Transverse colon (tissue), 4 donors: ENCODE measurements around the gene DST. TPM values are rescaled to one million over a fixed set of nuclear protein-coding genes. Genes with fewer than 3 reads are reported as not detected.
A peak's percentile ranks its signal among the peaks of the same experiment; 100 is the strongest.

Source experiments
- DNase-seq: peaks from one replicate; pipeline ENCODE4 v3.0.0-alpha.2; 2019
- H3K27ac ChIP-seq, 4 donors: fragments of 200-600 bp; sonication (generic); 2 replicates each; pipeline ENCODE4 v1.5.1; 2016 to 2018; ENCODE audit warnings: inconsistent platforms in 4 of 4
- H3K27me3 ChIP-seq: fragments of 200-600 bp; sonication (generic); 2 replicates; pipeline ENCODE4 v1.5.1; 2017; ENCODE audit warnings: inconsistent platforms
- H3K36me3 ChIP-seq, 4 donors: fragments of 200-600 bp; sonication (generic); 2 replicates each; pipeline ENCODE4 v1.5.1; 2017 to 2019; ENCODE audit warnings: inconsistent platforms in 4 of 4
- H3K4me1 ChIP-seq, 4 donors: fragments of 200-600 bp; sonication (generic); 2 replicates each; pipeline ENCODE4 v1.5.1; 2017 to 2020; ENCODE audit warnings: inconsistent platforms in 4 of 4
- H3K4me3 ChIP-seq, 4 donors: fragments of 200-600 bp; sonication (generic); 1 replicate in 1 of 4; 2 replicates in 3 of 4; pipeline versions ENCODE4 v1.5.1 to v1.6.1; 2017 to 2019; ENCODE audit warnings: inconsistent platforms in 4 of 4
- H3K9me3 ChIP-seq, 2 donors: fragments of 200-600 bp; sonication (generic); 2 replicates each; pipeline ENCODE4 v1.5.1; 2017 to 2019; ENCODE audit warnings: inconsistent platforms in 2 of 2
- EP300 ChIP-seq: sonication (generic); formaldehyde crosslinking; IDR thresholded peaks from one replicate; pipeline ENCODE4 v1.6.1; 2017; ENCODE audit warnings: antibody characterized with exemption, low read depth
- POLR2A ChIP-seq: fragments of 450-650 bp; IDR thresholded peaks from one replicate; pipeline ENCODE4 v1.6.1; 2016; ENCODE audit warnings: antibody characterized with exemption, mild to moderate bottlenecking, moderate library complexity
- POLR2AphosphoS5 ChIP-seq, 3 donors: sonication (generic); formaldehyde crosslinking; IDR thresholded peaks; one replicate each; pipeline ENCODE4 v1.6.1; 2016; ENCODE audit warnings: antibody characterized with exemption in 3 of 3
- WGBS, 2 donors: methylation state at CpG; one replicate each; pipeline ENCODE4 v1.1.5; 2018; ENCODE audit warnings: low coverage in 1 of 2; 5-methylcytosine and 5-hydroxymethylcytosine counted together
- in situ Hi-C, 4 donors: fragments of 200-750 bp; cut with MboI; loops; one replicate each; pipeline versions ENCODE4 v1.15.0 to v1.15.1; 2017; ENCODE audit warnings: low sequenced_read_pairs in 3 of 4, low pct_ligation_motif_present in 1 of 4, low pct_unique_long_range_greater_than_20kb in 1 of 4
- intact Hi-C: fragments of 100-400 bp; cut with DNase I; formaldehyde crosslinking; loops from one replicate; pipeline ENCODE4 v1.15.1; 2023; ENCODE audit warnings: low total_unique reads
- total RNA-seq, 4 donors: library from RNA; depleted of rRNA; stranded (reverse); fragments of >200 nt; gene quantifications; one replicate each; pipeline ENCODE4 v1.1.0, GENCODE V29; 2016
- TF ChIP-seq, protein P1 (sequence below), 5 experiments: fragments of 200-600 bp in 3 of 5; fragments of 450-650 bp in 2 of 5; sonication (generic) in 3 of 5; IDR thresholded peaks; 1 replicate in 2 of 5; 2 replicates in 3 of 5; pipeline ENCODE4 v1.5.1; 2016 to 2017; ENCODE audit warnings: antibody characterized with exemption in 5 of 5, inconsistent platforms in 3 of 5, mild to moderate bottlenecking in 2 of 5, moderate library complexity in 1 of 5

Gene DST
- total RNA-seq, 4 donors from 2014 or later: 280 to 535 (median 428) TPM

DNA sequence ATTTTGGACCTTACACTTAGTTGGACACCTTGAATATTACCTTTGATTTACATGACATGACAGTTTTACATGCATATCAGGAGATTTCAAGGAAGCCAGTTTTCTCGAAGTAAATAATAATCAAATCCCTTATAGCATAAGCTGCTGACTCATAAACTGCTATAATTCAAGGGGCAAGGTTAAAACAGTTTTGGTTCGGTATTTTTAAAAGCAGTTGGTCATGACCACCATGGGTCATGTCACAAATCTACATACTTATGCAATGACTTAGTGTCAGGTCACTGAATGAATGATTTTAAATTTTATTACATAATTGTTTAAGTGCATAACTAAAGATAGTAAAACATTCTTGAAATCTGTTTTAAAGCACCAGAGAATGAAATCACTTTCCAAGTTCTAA lies 158.0 kb downstream of the DST start:
- in situ Hi-C loops: no loop called here
- WGBS, 2 donors: 31 to 55% methylated on average over 2 of the region's 2 CpGs
- Histone ChIP-seq H3K4me1 (peaks cover 0 to 16% (median 3%) of the 10 kb centered on the region in 4 donors), H3K36me3 (peaks cover 0 to 33% (median 9%) of the 10 kb centered on the region in 4 donors), H3K4me3 (no peak overlapping the region), H3K27ac (peak overlapping the region; percentile 14 to 47 (median 26)), H3K9me3 (no peaks in the 10 kb centered on the region), H3K27me3 (no peaks in the 10 kb centered on the region)
- intact Hi-C loops: no loop called here
- TF ChIP-seq POLR2A (no peak), POLR2AphosphoS5 (IDR thresholded peaks at IDR 0.05) (no peak), EP300 (no peak)
- TF ChIP-seq, protein P1, sequence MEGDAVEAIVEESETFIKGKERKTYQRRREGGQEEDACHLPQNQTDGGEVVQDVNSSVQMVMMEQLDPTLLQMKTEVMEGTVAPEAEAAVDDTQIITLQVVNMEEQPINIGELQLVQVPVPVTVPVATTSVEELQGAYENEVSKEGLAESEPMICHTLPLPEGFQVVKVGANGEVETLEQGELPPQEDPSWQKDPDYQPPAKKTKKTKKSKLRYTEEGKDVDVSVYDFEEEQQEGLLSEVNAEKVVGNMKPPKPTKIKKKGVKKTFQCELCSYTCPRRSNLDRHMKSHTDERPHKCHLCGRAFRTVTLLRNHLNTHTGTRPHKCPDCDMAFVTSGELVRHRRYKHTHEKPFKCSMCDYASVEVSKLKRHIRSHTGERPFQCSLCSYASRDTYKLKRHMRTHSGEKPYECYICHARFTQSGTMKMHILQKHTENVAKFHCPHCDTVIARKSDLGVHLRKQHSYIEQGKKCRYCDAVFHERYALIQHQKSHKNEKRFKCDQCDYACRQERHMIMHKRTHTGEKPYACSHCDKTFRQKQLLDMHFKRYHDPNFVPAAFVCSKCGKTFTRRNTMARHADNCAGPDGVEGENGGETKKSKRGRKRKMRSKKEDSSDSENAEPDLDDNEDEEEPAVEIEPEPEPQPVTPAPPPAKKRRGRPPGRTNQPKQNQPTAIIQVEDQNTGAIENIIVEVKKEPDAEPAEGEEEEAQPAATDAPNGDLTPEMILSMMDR (IDR thresholded peaks at IDR 0.05): no peak
- DNase-seq: no peak

DNA sequence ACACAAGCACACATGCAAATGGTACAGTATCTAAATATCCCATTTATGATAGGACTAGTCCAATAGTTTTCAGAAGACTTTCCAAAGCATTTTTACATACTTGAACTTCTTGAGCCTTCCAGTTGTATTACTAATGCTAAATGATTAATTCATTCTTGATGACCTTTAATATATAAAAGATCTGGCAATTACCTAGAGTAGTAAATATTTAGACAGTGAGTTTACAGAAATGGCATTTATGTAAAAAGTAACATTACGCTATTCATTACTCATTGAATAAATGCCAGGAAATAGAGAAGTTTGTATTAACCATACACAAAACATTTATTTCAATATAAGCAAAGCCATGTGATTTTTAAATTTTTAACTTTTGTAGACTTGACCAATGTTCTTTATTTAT lies 158.8 kb downstream of the DST start:
- peak overlapping the region in 3 of 4 donors; percentile 14 to 47 (median 35) for H3K27ac ChIP-seq
- H3K9me3 ChIP-seq: no peaks in the 10 kb centered on the region
- H3K27me3 ChIP-seq: no peaks in the 10 kb centered on the region
- peaks cover 0 to 16% (median 3%) of the 10 kb centered on the region in 4 donors for H3K4me1 ChIP-seq
- no peak overlapping the region for H3K4me3 ChIP-seq
- DNase-seq: no peak
- peaks cover 0 to 40% (median 11%) of the 10 kb centered on the region in 4 donors for H3K36me3 ChIP-seq
- intact Hi-C loops: no loop called here
- in situ Hi-C loops: no loop called here
- no peak for TF ChIP-seq POLR2A
- TF ChIP-seq EP300: no peak
- peak in 1 of 3 donors; percentile 11 for TF ChIP-seq POLR2AphosphoS5 (IDR thresholded peaks at IDR 0.05)
- WGBS, 2 donors: 46 to 71% methylated on average over 1 of the region's 1 CpG

DNA sequence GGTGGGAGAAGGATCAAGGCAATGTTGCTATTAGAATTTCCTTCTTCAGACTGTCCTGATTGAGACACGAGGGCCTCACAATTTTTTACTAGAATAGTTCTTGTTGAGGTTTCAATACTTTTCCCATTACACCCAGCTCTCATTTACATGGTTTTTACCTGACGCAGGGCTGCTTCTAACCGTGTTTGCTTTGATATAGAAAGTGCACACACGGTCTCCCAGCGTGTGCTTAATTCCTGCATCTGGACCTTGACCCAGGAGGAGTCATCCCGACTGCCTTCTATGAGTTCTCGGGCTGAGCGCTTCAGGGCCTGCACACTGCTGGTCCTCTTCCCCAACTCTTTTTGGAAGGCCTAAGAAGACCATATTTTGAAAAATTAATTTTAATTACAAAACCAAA lies 160.2 kb downstream of the DST start:
- Histone ChIP-seq H3K27ac (peak overlapping the region in 2 of 4 donors; percentile 14 to 47), H3K9me3 (no peaks in the 10 kb centered on the region), H3K27me3 (no peaks in the 10 kb centered on the region), H3K36me3 (peaks cover 0 to 35% (median 12%) of the 10 kb centered on the region in 4 donors), H3K4me1 (peaks cover 0 to 16% (median 3%) of the 10 kb centered on the region in 4 donors), H3K4me3 (no peak overlapping the region)
- DNase-seq: peak; percentile 36
- 60 to 69% methylated on average over 8 of the region's 8 CpGs for WGBS, 2 donors
- in situ Hi-C loops: no loop called here
- intact Hi-C loops: no loop called here
- TF ChIP-seq, protein P1 (IDR thresholded peaks at IDR 0.05): no peak
- TF ChIP-seq POLR2AphosphoS5 (IDR thresholded peaks at IDR 0.05) (no peak), POLR2A (no peak), EP300 (no peak)

DNA sequence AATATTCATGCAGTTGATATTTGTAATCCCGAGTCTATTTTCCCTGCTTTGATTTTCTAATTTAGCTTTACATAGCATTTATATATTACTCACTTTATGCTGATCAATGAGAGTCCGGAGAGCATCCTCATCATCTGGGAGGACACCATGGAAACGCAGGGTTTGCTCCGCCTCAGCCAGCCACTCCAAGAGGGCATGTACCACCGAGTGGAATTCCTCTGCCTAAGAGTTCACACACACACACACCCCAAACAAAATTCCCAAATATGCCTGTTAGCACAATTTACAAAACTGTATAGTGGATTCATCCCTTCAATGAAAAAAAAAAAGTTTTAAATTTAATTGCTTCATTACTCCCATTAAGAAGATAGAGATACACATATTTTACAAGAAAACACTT lies 160.7 kb downstream of the DST start:
- H3K36me3 ChIP-seq: peaks cover 0 to 32% (median 14%) of the 10 kb centered on the region in 4 donors
- no peak overlapping the region for H3K4me3 ChIP-seq
- in situ Hi-C loops: no loop called here
- TF ChIP-seq EP300 (no peak), POLR2AphosphoS5 (IDR thresholded peaks at IDR 0.05) (no peak), POLR2A (no peak)
- TF ChIP-seq, protein P1 (IDR thresholded peaks at IDR 0.05): no peak
- intact Hi-C loops: no loop called here
- no peaks in the 10 kb centered on the region for H3K9me3 ChIP-seq
- H3K4me1 ChIP-seq: peaks cover 0 to 16% (median 3%) of the 10 kb centered on the region in 4 donors
- peak overlapping the region in 1 of 4 donors; percentile 47 for H3K27ac ChIP-seq
- H3K27me3 ChIP-seq: no peaks in the 10 kb centered on the region
- DNase-seq: no peak
- 83 to 100% methylated on average over 3 to 5 of the region's 5 CpGs for WGBS, 2 donors
